Measurements from ENCODE around the gene LDLRAD1. TPM values are rescaled to one million over a fixed set of nuclear protein-coding genes. Genes with fewer than 3 reads are reported as not detected.
"Not testable (repeated sequence)": the region's sequence is repeated elsewhere in the genome, so short reads cannot be mapped to it uniquely, and the experiment has no call there.

The LDLRAD1 gene
- total RNA-seq, 2 experiments from 2014 or later = not detected

DNA sequence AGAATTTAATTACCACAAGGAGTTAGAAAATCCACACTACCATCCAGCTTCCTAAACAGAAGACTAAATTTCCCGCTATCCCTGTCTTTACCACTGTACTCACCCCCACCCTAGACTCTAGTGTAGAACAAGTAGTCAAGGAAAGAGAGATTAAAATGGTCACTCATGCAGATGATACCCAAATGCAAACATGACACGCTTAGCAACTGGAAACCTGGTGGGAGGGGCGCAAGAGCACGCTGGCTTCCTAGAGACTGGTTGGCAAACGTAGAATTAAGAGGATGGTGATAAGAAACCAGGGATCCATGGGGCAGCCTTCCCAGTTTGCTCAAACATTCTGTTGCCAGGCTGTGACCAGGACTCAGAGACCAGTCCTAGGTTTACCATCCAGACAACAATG, 9.9 kb upstream of the LDLRAD1 start:
- ATAC-seq (ENCODE audit: poor library complexity) (no peak), DNase-seq (no peak)
- no peaks in the 10 kb centered on the region for H3K27me3 ChIP-seq (ENCODE audit: control insufficient read depth in 1 of 2, insufficient read depth in 2 of 2, low read length in 2 of 2)
- peaks cover 38% of the 10 kb centered on the region for H3K36me3 Mint-ChIP-seq (ENCODE audit: low read depth)
- no peaks in the 10 kb centered on the region for H3K9me3 Mint-ChIP-seq
- no peak overlapping the region for H3K4me3 ChIP-seq (ENCODE audit: low read length)
- intact Hi-C loops (cut with DNase I, micrococcal nuclease) = no loop called here
- CTCF ChIA-PET = no interaction called here
- TF ChIP-seq, protein P1, sequence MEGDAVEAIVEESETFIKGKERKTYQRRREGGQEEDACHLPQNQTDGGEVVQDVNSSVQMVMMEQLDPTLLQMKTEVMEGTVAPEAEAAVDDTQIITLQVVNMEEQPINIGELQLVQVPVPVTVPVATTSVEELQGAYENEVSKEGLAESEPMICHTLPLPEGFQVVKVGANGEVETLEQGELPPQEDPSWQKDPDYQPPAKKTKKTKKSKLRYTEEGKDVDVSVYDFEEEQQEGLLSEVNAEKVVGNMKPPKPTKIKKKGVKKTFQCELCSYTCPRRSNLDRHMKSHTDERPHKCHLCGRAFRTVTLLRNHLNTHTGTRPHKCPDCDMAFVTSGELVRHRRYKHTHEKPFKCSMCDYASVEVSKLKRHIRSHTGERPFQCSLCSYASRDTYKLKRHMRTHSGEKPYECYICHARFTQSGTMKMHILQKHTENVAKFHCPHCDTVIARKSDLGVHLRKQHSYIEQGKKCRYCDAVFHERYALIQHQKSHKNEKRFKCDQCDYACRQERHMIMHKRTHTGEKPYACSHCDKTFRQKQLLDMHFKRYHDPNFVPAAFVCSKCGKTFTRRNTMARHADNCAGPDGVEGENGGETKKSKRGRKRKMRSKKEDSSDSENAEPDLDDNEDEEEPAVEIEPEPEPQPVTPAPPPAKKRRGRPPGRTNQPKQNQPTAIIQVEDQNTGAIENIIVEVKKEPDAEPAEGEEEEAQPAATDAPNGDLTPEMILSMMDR (IDR thresholded peaks at IDR 0.05) = no peak
- no peaks in the 10 kb centered on the region for H3K4me1 ChIP-seq (ENCODE audit: insufficient read depth, low read length)
- peaks cover 29% of the 10 kb centered on the region for H3K36me3 ChIP-seq (ENCODE audit: insufficient read depth, low read length)
- H3K9me3 ChIP-seq (ENCODE audit: control insufficient read depth in 1 of 2, insufficient read depth in 1 of 2, low read length in 2 of 2) = no peaks in the 10 kb centered on the region
- H3K27ac ChIP-seq (ENCODE audit: low read depth in 1 of 2, low read length in 2 of 2) = no peak overlapping the region
- POLR2A ChIA-PET = no interaction called here
- no peaks in the 10 kb centered on the region for H3K27me3 Mint-ChIP-seq
- no peak overlapping the region for H3K4me3 Mint-ChIP-seq
- no peak overlapping the region for H3K27ac Mint-ChIP-seq
- H3K4me1 Mint-ChIP-seq (ENCODE audit: low read depth) = no peaks in the 10 kb centered on the region

- H3K9me3 Mint-ChIP-seq; H3K4me1 ChIP-seq (ENCODE audit: insufficient read depth, low read length); intact Hi-C loops (cut with DNase I, micrococcal nuclease); H3K4me3 Mint-ChIP-seq; H3K27me3 ChIP-seq (ENCODE audit: control insufficient read depth in 1 of 2, insufficient read depth in 2 of 2, low read length in 2 of 2); H3K27ac ChIP-seq (ENCODE audit: low read depth in 1 of 2, low read length in 2 of 2); H3K27me3 Mint-ChIP-seq; H3K9me3 ChIP-seq (ENCODE audit: control insufficient read depth in 1 of 2, insufficient read depth in 1 of 2, low read length in 2 of 2); H3K4me3 ChIP-seq (ENCODE audit: low read length); CTCF ChIA-PET; DNase-seq; ATAC-seq (ENCODE audit: poor library complexity); H3K36me3 Mint-ChIP-seq (ENCODE audit: low read depth); H3K4me1 Mint-ChIP-seq (ENCODE audit: low read depth); H3K27ac Mint-ChIP-seq; H3K36me3 ChIP-seq (ENCODE audit: insufficient read depth, low read length): not testable (repeated sequence)
- POLR2A ChIA-PET = interaction anchor here (1.0 kb wide), 1 partner anchor 16 kb away, joined by 4 read pairs; no protein-coding TSS in a partner anchor
Measured at GRCh38 chr1:54024811-54025210, 6.8 kb upstream of the LDLRAD1 start.

DNA sequence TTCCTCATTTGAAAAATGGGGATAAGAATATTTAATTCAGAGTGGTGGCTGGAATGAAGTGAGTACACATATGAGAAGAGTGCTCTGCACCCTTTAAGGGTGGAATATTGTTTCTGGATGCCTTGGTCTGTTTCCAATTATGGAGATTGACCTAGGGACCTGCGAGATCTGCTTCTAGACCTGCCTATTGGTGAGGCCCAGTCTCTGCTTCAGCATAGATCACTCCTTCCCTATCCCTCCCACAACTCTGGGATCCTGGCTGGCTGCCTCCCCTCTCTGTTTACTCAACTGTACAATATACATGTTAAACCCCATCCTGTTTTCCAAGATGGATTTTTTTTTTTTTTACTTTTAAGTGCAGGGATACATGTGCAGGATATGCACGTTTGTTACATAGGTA, 6.4 kb upstream of the LDLRAD1 start:
- H3K27ac Mint-ChIP-seq = no peak overlapping the region
- POLR2A ChIA-PET = interaction anchor here (1.0 kb wide), 1 partner anchor 17 kb away, joined by 4 read pairs; no protein-coding TSS in a partner anchor
- no peaks in the 10 kb centered on the region for H3K9me3 Mint-ChIP-seq
- no peaks in the 10 kb centered on the region for H3K27me3 ChIP-seq (ENCODE audit: control insufficient read depth in 1 of 2, insufficient read depth in 2 of 2, low read length in 2 of 2)
- no peak overlapping the region for H3K4me3 ChIP-seq (ENCODE audit: low read length)
- no peaks in the 10 kb centered on the region for H3K9me3 ChIP-seq (ENCODE audit: control insufficient read depth in 1 of 2, insufficient read depth in 1 of 2, low read length in 2 of 2)
- H3K36me3 ChIP-seq (ENCODE audit: insufficient read depth, low read length) = no peaks in the 10 kb centered on the region
- no peak overlapping the region for H3K27ac ChIP-seq (ENCODE audit: low read depth in 1 of 2, low read length in 2 of 2)
- CTCF ChIA-PET = no interaction called here
- H3K36me3 Mint-ChIP-seq (ENCODE audit: low read depth) = peaks cover 5% of the 10 kb centered on the region
- TF ChIP-seq, protein P1 (IDR thresholded peaks at IDR 0.05) = no peak
- no peak for ATAC-seq (ENCODE audit: poor library complexity)
- no peak overlapping the region for H3K4me3 Mint-ChIP-seq
- no peaks in the 10 kb centered on the region for H3K27me3 Mint-ChIP-seq
- no peaks in the 10 kb centered on the region for H3K4me1 ChIP-seq (ENCODE audit: insufficient read depth, low read length)
- intact Hi-C loops (cut with DNase I, micrococcal nuclease) = no loop called here
- H3K4me1 Mint-ChIP-seq (ENCODE audit: low read depth) = no peaks in the 10 kb centered on the region
- no peak for DNase-seq

DNA sequence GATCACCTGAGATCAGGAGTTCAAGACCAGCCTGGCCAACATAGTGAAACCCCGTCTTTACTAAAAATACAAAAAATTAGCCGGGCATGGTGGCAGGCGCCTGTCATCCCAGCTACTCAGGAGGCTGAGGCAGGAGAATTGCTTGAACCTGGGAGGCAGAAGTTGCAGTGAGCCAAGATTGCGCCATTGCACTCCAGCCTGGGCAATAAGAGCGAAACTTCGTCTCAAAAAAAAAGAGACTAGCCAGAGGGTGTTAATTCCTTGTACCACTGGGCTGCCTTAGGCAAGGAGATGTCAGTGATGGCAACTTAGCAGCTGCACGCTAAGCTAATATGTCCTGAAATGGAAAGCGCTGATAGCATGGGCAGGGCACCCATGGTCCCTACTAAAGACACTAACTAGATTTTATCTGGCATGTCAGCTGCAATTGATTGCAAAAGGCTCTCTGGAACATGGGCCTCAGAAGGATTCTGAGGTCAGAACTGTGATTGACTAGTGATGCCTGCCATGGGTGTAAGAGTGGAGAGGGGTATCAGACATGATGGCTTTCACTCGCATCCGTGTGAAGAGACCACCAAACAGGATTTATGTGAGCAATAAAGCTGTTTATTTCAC, 1.7 kb upstream of the LDLRAD1 start:
- H3K27me3 ChIP-seq (ENCODE audit: control insufficient read depth in 1 of 2, insufficient read depth in 2 of 2, low read length in 2 of 2); H3K36me3 ChIP-seq (ENCODE audit: insufficient read depth, low read length); H3K9me3 Mint-ChIP-seq; H3K4me3 ChIP-seq (ENCODE audit: low read length); H3K9me3 ChIP-seq (ENCODE audit: control insufficient read depth in 1 of 2, insufficient read depth in 1 of 2, low read length in 2 of 2); POLR2A ChIA-PET; H3K27ac ChIP-seq (ENCODE audit: low read depth in 1 of 2, low read length in 2 of 2); CTCF ChIA-PET; H3K27me3 Mint-ChIP-seq; H3K36me3 Mint-ChIP-seq (ENCODE audit: low read depth); ATAC-seq (ENCODE audit: poor library complexity); H3K4me1 Mint-ChIP-seq (ENCODE audit: low read depth); DNase-seq; H3K4me1 ChIP-seq (ENCODE audit: insufficient read depth, low read length); H3K27ac Mint-ChIP-seq; H3K4me3 Mint-ChIP-seq; intact Hi-C loops (cut with DNase I, micrococcal nuclease): not testable (repeated sequence)

All from CD4-positive, alpha-beta T cell (primary cell).